Nucleus accumbens (tissue), 56 donors: ENCODE results near the gene LIM2.
"Not testable (repeated sequence)": the region's sequence is repeated elsewhere in the genome, so short reads cannot be mapped to it uniquely, and the experiment has no call there.

Source experiments
- DNase-seq, 56 donors: peaks; one replicate each; lab custom pipeline; 2025; lab: John Stamatoyannopoulos, UW

Gene LIM2, protein sequence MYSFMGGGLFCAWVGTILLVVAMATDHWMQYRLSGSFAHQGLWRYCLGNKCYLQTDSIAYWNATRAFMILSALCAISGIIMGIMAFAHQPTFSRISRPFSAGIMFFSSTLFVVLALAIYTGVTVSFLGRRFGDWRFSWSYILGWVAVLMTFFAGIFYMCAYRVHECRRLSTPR

DNA sequence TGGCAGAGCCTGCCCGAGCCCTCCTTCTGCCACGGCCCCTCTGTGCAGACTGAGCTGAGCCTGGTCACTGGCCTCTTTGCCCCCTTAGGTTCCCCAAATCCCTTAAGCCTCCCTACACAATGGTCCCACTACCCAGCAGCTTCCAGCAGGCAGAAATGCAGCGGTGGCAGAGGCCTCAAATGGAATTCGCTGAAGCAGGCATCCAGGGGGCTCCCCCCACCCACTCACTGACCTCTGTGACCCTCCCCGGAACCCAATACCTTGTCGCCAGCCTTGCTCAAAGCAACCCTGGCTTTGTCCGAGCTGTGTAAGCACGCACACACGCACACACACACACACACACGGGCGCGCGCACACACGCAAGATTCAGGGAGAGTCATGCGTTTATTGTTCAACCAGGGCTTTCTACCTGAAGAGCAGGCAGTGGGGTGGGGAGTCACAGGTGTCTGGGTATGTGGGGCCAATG, at the start of gene LIM2:
LIM2 (minus strand) TSS at position 51 of the 466 bp plus-strand sequence. CDS start 531 bp downstream, outside the sequence.
- DNase-seq, result no peak

DNA sequence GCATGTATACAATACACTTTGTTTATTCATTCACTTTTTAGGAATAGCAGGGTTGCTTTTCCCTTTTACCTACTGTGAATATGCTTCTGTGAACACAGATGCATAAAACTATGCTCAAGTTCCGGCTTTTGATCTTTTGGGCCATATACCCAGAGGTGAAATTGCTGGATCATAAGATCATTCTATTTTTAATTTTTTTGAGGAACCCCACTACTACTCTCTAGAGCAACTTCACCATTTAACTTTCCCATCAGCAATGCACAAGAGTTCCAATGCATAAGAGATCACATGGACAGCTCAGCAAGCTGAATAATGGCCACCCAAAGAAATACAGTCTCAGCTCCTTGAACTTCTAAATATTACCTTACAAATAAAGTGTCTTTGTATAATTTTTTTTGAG, 46.7 kb upstream of the LIM2 start:
- DNase-seq, result no peak

DNA sequence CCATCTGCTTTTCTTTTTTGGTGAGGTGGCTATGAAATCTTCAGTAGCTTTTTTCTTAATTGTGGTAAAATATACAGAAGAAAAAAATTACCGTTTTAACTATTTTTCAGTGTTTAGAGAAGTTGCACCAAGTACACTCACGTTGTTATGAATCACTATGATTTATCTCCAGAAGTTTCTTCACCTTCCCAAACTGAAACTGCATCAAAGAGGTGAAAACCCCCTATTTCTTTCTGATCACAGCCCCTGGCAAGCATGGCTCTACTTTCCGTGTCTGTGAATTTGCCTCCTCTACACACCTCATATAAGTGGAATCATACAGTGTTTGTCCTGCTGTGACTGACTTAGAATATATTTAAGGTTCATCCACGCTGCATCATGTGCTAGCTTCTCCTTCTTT, 45.3 kb upstream of the LIM2 start:
- no peak for DNase-seq

DNA sequence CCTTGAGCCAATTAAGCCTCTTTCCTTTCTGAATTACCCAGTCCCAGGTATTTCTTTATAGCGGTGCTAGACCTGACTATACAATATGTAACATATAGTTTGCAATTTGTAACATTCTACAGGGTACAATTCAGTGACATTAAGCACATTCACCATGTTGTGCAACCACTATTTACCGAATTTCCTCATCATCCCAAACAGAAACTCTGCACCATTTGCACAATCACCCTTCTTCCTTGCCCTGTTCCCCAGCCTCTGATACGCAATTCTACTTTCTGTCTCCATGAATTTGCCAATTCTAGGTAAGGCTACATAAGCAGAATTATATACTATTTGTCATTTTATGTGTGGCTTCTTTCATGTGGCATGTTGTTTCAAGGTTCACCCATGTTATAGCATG, 43.4 kb upstream of the LIM2 start:
- no peak for DNase-seq

DNA sequence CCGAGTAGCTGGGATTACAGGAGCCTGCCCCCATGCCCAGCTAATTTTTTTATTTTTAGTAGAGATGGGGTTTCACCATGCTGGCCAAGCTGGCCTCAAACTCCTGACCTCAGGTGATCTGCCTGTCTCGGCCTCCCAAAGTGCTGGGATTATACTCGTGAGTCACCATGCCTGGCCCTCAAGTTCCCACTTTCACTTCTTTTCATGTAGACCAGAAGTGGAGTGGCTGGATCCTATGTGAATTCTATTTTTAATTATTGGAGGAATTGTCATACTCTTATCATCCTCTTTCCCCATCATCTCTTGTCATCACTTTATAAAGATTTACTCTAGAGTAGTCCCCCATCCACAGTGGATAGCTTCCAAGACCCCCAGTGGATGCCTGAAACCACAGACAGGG, 42.4 kb upstream of the LIM2 start:
- DNase-seq, result no peak

DNA sequence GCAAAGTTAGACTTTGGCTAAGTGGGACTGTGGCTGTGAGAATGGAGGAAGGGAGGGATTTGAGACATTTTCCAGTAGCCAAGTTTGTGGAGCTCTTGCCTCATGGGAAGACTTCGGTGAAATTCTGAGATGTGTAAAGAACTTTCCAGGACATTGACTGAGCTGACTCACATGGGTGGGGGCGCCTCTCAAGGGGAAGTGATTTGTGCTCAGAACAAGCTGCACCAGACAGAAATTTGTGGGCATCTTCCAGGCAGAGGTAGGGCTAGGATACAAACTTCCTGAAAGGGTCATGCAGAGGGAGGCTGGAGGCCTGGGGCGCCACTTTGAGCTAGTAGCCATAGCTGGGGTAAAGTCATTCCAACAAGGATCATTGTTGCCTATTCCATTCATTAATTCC, 39.4 kb upstream of the LIM2 start:
- peak in 3 of 56 donors; percentile 4 to 15 (median 7) for DNase-seq

DNA sequence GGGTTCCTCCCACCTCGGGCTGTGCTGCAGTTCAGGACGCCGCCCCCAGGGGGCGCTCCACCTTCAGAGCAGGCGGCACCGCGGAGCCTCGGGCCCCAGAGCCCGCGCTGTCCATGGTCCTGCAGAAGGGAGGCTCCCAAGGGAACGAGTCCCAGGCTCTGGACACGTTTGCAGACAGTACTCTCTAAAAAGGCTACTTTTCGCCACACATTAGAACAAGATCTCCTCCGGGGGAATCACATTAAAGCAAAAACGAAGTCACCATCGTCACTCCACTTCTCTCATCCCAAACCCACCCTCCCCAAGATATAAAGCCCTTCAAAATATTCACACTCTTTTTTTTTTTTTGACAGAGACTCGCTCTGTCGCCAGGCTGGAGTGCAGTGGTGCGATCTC, 34.3 kb upstream of the LIM2 start:
- peak in 43 of 56 donors; percentile 6 to 82 (median 39) for DNase-seq

DNA sequence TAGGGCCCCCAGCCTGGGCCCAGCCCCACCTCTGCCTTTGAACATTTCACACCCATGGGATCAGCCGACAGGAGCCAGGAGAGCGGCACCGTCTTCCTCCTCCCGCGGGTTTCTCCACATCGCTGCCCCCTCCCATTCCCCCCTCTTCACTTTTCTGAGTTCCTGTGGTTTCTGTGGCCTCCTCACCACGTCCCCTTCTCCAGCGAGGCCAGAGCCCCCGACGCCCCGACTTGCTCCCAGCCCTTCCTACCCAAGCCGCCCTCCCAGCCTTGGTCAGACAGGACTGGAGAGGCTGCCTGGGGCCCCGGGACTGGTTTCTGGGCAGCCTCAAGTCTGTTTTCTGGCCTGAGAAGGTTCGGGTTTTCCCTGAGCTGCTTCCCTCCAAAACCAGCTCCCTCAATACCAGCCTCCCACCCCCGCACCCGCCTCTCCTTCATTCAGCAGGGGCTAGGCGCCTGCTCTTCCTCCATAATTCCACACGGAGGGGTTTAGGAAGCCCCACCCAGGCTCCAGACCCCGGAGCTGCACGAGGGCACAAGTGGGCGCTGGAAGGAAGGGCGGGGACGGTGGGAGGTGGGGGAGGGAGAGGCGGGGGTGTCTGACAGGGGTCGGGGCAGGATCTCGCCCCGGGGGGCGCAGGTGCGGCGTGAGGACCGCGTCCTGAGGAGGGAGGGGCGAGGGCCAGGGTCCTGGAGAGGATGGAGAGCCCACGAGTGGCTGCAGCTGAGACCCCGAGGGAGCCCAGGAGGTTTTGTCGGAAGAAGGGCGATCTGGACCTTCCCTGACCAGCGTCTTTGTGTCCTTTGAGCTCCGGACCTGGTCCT, 33.7 kb upstream of the LIM2 start:
- DNase-seq, result no peak

DNA sequence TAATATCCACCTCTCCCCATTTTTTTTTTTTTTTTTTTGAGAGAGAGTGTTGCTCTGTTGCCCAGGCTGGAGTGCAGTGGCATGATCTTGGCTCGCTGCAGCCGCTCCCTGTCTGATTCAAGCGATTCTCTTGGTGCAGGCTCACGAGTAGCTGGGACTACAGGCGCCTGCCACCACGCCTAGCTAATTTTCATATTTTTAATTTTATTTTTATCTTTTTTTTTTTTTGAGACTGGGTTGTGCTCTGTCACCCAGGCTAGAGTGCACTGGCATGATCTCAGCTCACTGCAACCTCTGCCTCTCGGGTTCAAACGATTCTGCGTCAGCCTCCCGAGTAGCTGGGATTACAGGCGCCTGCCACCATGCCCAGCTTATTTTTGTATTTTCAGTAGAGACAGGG, 32.7 kb upstream of the LIM2 start:
- DNase-seq, result not testable (repeated sequence)

DNA sequence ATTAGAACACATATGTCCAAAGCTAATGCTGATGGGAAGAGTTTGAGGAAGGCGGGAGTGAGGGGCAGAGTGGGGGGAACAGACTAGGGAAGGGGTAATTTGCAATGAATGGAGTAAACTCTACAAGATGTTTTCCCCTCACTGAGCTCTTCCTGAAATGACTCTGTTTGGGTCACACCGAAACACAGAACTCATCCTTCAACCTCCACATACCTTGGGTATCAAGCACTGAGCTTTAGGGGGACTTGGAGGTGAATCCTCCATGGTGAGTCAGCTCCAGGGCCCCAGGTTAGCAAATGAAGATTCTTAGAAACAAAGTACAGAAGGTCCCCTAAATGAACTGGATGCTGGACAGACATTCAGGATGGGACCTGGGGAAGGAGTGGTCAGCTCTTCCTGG, 30.9 kb upstream of the LIM2 start:
- DNase-seq, result no peak

DNA sequence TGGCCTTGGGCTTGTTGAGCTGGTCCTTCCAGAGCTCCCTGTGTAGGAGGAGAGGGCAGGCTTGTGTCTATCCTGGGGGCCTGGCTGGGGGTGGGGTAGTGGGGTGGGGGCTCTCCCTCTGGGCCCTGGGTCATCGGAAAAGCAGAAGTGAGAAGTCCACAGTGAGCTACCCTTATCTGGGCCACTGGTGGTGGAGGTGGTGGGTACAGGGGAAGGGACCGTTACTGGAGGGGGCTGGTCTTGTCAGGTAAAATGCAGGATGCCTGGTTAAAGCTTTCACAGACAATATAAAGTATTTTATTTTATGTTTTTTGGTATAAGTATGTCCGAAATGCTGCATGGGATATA, 30.0 kb upstream of the LIM2 start:
- peak in 1 of 56 donors; percentile 28 for DNase-seq

DNA sequence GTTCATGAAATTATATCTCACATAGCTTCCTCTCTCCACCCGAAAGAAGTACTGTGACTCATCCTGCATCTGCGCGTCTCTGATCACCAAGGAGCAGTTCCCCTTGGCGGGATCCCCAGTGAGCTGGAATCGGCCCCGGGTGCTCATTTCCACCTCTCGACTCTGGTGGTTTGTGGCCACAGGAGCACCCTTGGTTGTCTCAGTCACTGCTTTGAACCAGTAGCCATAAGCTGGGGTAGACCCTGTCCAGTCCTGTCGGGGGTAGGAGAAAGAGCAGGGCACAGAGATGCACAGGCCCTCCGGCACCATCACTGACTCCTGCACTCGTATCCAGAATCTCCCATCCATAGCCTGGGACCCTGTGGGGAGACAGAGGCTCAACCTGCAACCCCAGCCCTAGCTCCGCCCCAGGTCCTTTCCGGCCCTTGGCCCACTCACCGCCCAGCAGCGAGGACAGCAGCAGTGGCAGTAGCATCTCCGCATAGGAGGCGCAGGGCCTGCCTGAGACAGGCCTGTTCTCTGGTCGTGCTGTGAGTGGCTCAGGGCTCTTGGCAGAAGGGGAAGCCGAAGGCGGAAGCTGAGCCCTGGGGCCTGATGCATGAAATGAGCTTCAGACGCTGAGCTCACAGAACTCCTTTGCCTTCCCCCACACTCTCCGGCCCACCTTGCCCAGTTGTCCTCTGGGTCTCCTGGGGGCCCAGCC, 29.5 kb upstream of the LIM2 start, which contains the start of gene SIGLEC10:
SIGLEC10 (minus strand) TSS at position 536 of the 703 bp plus-strand sequence; CDS start at position 475, 61 bp downstream.
- peak in 17 of 56 donors; percentile 2 to 34 (median 20) for DNase-seq

DNA sequence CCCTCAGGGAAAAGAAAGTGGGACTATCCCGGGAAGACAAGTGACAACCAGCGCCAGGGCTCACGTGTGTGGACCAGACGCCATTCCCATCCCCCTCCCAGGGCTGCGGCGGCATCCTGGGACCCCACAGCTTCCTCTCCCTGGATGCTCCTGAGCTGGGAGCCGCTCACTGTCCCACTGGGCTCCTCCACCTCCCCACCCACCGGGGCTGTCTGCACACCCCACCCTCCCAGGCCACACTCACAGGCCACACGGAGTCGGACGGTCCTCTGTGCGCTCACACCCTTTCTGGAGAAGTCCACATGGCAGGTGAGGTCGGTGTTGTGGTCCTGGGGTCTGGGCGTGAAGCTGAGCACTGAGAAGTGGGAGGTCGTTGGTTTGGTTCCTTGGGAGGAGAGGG, 28.6 kb upstream of the LIM2 start:
- not testable (repeated sequence) for DNase-seq

DNA sequence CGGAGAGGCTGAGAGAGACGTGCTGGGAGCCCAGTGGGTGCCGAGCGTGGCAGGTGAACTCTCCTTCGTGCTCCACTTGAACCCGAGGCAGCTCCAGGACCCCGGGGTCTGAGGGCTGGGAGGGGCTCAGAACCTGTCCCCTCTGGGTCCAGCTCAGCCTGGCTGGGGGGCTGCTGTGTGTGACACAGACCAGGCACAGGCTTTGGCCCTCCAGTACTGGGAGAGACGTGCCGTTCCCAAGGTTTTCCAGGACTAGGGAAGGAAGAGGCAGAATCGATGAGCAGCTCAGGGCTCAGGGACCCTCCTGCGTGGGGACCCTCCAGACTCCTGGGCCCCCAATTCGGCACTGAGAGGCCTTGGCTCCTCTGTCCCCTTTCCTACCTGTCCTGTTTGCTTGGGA, 27.4 kb upstream of the LIM2 start:
- no peak for DNase-seq

DNA sequence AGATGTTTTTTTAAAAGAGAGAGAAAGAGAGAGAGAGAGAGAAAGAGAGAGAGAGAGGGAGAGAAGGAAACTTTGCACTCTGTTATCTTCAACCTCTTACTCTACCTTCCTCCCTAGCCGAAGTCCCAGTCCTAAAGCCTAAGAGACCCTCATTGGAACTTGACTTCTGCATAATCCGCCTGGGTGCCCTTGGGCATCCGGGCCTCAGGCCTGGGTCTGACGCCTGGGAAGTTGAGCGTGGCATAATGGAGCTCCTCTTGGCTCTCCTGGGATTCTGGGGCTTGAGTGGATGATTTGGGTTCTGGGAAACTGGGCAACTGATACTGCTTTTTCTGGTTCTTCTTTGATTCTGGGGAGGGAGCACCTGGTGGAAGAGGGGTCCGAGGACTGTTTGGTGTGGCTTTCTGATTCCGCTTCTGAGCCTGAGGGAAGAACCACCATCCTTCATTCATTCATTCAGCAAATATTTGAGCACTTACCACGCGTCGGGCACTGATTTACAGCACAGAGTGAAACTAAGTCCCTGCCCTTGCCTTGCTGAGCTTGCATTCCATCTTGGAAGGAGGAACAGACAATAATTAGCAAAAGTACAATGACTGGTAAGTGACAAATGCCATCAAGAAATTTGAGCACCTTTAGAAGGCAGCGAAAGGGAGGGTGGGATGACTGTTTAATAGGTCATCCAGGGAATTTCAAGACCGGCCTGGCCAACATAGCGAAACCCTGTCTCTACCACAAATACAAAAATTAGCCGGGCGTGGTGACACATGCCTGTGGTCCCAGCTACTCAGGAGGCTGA, 23.4 kb upstream of the LIM2 start:
- DNase-seq, result no peak

DNA sequence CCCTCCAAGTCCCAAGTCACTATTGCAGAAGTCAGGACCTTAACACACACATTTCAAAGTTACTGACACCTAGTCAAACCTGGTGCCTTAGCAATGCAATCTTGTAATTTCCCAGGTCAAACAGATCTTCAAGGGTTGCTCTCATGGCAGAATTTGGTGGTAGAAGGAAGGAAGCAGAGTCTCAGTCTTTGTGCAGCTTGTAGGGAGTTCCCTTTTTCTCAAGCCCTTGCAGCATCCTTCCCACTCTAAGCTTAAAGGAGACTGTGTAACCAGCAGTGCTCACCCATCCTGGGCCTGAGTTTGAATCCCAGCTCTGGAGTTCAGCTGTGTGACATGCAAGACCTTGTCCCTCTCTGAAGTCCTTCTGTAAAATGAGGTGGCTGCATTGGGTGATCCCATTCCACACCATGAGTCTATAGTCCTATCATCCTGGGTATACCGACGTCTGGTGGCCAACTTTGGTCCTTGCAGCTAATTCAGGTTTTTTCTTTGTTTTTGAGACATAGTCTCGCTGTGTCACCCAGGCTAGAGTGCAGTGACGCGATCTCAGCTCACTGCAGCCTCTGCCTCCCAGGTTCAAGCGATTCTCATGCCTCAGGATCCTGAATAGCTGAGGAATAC, 19.8 kb upstream of the LIM2 start:
- DNase-seq, result peak in 1 of 56 donors; percentile 4

DNA sequence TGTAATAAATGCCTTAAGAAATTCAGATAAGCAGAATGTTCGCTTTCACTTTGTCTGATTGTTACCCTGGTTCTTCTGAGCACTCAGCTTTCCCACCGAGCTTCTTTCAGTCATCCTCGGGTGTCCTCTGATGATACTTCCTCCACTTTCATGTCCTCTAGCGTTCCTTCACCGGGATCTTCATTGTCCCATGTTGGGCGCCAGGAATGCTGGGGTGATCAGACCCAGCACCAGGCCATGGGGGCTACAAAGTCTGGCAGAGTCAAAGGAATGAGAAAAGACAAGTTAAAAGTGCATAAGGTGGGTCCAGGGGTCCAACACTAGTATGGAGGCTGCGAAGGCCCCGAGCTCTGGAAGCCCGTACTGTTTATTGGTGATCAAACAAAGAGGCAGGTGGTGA, 14.3 kb upstream of the LIM2 start:
- DNase-seq, result no peak

DNA sequence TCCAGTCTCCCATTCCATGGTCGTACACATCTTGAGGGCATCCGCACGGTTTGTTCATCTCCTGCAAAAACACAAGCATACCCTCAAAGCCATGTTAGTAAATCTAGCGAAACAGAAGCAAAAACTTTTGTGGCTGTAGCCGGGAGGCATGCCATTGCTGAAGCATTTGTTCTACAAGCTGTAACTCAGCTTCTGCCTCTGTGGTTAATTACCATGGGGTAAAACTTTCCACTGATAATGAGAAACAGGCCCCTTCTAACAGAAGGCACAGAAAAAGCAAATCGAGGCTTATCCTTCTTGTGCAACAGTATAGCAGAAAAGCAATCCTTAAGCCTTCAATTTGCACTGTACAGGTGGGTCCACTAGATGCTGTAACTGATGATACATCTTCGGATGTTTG, 12.2 kb upstream of the LIM2 start:
- not testable (repeated sequence) for DNase-seq

DNA sequence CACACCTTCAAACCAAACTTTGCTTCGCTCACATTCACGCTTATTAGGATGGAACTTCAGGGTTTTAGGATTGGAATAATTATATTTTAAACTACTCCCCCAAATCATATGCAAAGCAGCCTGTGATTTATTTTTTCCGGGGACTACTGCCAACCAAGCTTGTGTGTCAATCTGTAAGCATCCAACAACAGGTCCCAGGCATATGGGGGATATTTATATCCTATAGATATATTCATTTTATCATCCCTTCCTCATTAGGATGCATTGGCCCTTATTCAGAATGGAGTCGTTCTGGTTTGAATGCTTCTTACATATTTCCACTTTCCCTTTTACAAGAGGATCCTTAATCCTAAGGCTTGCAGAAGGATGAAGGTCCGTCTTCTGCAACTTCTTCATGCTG, 11.5 kb upstream of the LIM2 start:
- no peak for DNase-seq

DNA sequence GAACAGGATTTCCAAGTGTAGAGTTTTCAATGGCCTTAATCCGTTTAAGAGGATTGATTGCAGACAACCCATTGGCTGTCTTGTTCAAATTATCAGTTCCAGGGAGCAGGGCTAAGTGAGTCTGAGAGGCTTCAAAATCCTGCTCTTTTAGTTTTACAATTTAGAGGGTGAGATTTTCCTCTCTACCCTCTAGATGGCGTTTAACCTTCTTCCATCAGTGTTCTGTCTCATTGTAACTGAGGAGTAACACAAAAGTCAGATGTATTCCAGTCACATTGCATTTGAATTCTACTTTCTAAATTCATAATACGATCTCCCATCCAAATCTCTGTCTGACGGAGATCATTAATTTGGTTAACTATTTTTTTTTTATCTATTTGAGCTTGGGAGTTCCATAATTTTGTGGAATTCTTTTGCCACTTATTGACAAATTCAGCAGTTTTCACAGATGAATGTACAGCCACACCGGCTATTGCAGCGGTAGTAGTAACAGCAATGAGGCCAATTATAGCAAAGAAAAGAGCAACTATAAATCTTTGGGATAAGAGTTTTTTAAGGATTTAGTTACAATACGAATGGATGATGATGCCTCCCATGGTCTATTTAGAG, 10.4 kb upstream of the LIM2 start:
- DNase-seq, result no peak
